K562 (cell line): ENCODE measurements around the gene GPR26.

Experiments used
- MIER1 ChIP-seq: fragments of 450-650 bp; IDR thresholded peaks from 2 replicates; pipeline ENCODE4 v1.6.1; 2016; ENCODE audit warnings: antibody characterized with exemption, mild to moderate bottlenecking, low read depth
- ZFX ChIP-seq: sonication (generic); formaldehyde crosslinking; IDR thresholded peaks from 2 replicates; pipeline ENCODE4 v1.8.0; 2022; ENCODE audit warnings: mild to moderate bottlenecking, missing genetic modification reagents, moderate library complexity
- TF ChIP-seq, protein P1 (sequence below): sonication (generic); formaldehyde crosslinking; IDR thresholded peaks from 2 replicates; pipeline ENCODE4 v1.9.0; 2022; ENCODE audit warnings: mild to moderate bottlenecking, missing genetic modification reagents

DNA sequence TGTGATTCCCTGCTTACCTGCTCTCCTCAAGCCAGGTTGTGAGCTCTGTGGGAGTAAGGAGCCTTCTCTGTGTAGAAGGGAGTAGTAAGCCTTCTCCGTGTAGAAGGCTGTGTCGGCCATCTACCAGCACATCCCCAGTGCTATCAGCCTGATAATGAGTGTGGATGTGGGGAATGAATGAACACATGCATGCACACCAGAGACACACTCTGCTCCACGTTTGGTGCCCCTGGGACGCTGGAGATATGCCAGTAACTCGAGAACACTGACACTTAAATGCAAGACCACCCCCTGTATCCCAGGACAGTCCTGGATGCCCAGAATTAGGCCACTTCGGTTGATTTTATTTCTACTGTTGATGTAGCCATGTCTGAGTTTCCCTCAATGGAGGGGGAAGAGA lies 21.1 kb upstream of the GPR26 start:
- TF ChIP-seq MIER1 (no peak), ZFX (CRISPR knock-in tag) (no peak)
- TF ChIP-seq, protein P1, sequence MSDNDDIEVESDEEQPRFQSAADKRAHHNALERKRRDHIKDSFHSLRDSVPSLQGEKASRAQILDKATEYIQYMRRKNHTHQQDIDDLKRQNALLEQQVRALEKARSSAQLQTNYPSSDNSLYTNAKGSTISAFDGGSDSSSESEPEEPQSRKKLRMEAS (CRISPR knock-in tag), result no peak
